NCI-H1105 treated with DMSO at 0.1 percent for 48 hours (cell line): ENCODE results near the gene MRPL52.
A peak's percentile ranks its signal among the peaks of the same experiment; 100 is the strongest.
"Not testable (repeated sequence)": the region's sequence is repeated elsewhere in the genome, so short reads cannot be mapped to it uniquely, and the experiment has no call there.

Experiments
- DNase-seq: peaks from one replicate; lab custom pipeline; 2025; lab: John Stamatoyannopoulos, UW

The MRPL52 gene

DNA sequence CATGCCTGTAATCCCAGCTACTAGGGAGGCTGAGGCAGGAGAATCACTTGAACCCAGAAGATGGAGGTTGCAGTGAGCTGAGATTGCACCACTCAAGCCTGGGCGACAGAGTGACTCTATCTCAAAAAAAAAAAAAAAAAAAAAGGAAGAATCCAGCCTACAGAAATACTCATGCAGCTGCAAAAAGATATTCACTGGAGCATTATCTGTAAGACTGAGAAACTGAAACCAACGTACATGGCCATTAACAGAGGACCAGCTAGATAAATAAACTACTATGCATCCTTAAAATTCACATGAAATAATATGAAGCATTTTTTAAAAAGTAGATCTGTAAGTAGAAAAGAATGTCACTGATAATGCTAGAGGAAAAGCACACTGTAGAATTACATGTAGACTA lies 18.0 kb upstream of the MRPL52 start:
- DNase-seq, result no peak

DNA sequence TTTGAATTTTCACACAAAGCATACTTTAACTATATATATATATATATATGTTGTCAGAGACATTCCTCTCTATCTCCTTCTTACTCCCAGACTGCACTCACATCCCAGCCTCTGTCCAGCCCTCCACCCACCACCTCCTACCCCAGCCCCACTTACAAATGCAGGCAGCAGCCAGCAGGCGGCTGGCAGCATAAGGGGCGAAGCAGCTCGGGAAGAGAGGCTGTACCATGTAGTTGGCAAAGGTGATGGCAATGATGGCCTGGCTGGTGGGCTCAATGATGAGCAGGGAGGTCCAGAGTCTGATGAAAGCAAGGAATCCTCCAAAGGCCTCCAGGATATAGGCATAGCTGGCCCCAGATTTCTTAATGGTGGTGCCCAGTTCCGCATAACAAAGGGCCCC lies 16.9 kb upstream of the MRPL52 start:
- DNase-seq, result no peak

DNA sequence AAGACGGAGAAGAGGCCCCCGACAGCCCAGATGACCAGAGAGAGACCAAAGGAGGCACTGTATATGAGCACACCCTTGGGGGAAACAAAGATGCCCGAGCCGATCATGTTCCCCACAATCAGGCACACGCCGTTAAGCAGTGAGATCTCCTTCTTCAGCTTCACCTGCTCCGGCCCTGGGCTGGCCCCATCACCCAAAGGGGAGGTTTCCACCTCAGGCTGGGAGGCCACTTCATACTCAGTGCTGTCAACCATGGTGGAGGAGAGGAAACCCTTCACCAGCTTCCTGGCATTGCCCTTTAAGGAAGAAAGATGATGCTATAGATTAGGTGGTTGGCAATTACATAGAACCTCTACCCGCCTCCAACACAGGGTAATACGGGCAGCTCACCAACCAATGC lies 16.5 kb upstream of the MRPL52 start:
- no peak for DNase-seq

DNA sequence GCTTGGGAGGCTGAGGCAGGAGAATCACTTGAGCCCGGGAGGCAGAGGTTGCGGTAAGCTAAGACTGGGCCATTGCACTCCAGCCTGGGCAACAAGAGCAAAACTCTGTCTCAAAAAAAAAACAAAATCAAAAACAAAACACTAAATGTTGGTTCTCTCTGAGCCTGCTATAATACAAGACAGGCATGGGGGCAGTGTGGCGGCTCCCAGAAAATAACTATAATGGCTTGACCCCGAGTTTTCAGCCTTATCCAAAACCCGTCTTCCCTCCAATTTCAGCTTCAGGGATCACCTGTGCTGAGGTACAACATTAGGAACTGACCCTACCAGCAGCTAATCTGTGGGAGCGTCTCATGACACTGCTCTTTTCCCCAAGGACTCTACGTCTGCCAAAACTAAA lies 15.3 kb upstream of the MRPL52 start:
- no peak for DNase-seq

DNA sequence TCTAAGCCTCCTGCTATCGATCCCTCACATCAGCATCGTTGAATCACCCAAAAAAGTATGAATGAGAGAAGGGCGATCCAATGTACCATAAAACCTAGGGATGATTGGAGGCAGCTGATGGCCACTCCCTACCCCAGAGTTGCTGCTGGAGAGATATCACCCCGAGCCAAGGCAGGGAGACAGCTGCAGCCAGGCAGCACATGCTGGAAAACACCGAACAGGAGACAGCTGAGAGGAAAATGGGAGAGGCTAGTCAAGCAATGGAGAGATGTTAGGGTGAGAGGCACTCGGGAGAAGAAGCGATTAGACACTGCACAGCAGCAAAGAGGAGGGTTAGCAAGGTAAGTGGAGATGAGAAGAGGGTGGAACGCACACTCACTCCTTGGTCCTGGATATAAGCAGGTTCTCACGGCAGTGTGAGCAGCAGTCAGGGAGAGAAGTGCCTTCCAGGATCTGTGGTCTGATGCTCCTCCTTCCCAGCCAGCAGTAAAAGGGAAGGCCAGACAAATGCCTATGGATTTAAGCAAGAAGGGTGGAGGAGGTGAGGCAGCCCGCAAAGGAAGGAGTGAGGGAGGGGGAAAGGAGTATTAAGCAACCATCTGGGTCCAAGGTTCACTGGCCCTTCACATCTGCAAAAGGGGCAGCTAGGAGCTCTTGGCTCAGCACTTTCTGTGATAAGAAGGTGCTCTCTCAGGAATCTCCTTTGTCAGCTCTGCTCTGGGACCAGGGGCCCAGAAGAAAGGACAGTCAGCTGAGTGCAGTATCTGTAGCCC lies 14.6 kb upstream of the MRPL52 start, which contains the start of gene SLC7A7:
Gene SLC7A7, minus strand, starts transcription at position 495 of the 773 bp plus-strand sequence. CDS start 2,037 bp downstream, outside the sequence.
- DNase-seq, result no peak

DNA sequence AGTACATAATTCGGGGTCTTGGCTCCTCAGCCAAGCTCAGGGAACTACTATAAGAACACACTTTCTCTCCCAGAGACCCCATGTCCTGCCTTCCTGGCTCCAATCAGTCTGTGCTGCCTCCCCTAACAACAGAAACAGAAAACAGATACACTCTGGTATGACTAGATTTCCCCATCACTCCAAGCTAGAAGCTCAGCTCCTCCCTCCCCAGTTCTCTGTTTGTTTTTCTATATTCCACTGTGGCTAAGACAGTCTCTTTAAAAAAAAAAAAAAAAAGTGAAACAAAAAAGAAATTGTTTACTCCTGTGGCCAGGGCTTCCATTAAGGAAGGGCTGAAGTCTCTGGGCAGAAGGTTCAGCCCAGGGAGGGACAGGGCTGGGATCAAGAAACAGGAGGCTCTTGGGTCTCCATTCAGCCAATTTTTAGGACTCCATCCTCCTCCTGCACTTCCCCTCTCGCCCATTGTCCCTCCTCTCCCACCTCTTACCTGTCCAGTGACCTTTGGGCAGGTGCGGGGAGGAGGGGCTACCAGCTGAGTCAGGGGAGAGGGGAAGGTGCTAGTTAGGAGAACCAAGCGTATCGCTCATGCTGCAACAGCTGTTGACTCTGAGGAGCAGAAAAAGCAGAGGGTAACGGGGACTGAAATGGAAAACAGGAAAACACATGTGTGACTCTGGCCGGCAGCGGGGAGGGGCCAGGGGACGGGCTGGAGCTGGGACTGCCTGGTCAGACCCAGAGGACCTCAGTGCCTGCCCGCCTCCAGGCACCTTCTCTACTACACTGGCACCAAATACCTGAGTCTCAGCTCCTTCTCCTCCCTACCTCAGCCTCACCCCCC lies 10.3 kb upstream of the MRPL52 start:
- no peak for DNase-seq

- DNase-seq, result no peak
These were observed 9.0 kb upstream of the MRPL52 start for GRCh38 chr14:22820731-22821130.

DNA sequence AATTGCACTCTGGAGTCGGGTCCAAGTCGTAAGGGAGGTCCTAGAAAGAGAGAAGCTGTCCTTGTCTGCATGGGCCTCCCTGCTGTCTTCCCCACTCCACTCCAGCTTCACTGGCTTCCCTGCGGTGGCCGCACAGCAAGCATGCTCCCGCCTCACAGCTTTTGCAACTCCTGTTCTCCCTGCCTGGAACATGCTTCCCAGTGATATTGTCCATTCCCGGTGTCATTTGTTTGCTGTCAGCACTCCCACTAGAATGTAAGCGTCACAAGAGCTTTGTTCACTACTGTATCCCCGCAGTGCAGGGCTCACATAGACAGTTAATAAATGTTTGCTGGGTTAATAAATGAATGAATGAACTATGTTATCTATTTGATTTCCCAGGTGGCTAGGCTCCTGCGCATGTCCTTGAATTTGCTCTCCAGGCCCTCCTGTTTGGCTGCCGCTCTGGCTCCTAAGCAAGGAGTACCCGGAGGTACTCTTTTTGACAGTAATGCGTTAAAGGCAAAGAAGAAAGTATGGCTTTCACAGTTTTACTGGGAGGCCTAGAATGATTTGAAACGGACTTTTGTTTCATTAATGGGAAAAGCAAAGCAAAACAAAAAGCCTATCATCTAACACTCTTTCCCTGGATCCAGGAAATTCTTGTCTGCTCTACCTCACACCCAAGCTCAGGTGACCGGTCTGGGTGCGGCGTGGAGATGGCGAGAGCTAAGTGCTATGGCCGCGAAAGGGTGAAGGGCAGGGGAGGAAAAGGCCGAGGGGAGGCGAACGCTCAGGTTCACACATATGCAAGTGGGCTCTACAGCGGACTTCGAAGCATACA lies 8.3 kb upstream of the MRPL52 start:
- no peak for DNase-seq

GRCh38 chr14:22822016-22822570 lies 7.6 kb upstream of the MRPL52 start:
- no peak for DNase-seq

- DNase-seq, result no peak
These were observed 7.1 kb upstream of the MRPL52 start for GRCh38 chr14:22822571-22823098.

DNA sequence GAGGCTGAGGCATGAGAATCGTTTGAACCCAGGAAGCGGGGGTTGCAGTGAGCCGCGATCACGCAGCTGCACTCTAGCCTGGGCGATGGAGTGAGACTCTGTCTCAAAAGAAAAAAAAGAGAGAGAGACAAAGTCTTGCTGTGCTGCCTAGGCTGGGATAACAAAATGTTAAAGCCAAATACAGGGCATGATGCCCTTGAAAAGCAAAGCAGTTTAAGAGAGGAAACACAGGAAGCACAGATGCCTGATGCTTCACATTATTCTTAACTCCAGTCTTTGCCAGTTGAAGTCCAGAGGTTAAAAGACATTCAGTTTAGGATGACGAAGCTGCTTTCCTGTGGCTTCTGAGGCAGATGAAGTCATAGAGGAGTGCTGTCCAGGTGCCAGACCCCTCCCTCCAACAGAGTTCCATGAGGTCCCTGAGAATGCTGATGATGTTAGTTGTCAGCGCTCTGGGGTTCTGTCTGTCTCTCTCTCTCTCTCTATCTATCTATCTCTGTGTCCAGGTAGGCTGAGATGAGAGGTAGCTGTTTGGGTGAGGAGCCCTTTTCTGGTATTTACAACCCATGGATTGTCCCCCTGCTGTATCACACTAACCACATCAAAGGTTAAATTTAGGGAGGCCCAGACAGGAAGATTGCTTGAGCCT lies 4.9 kb upstream of the MRPL52 start:
- no peak for DNase-seq

DNA sequence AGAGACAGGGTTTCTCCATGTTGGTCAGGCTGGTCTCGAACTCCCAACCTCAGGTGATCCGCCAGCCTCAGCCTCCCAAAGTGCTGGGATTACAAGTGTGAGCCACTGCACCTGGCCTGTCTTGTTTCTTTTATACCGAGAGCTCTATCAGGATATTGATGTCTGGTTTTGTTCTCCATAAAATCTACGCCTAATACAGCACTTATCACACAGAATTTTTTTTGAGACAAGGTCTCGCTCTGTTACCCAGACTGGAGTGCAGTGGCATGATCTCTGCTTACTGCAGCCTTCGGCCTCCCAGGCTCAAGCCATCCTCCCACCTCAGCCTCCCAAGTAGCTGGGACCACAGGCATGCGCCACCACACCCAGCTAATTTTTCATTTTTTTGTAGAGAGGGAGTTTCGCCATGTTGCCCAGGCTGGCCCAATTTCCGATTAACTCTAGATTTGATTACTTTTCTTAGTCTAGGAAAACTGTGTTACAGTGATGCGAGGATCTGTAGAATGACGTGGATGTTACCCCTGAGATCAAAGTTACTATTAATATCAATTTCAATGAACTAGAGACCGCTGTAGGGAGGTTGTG lies 519 bp upstream of the MRPL52 start:
- not testable (repeated sequence) for DNase-seq

DNA sequence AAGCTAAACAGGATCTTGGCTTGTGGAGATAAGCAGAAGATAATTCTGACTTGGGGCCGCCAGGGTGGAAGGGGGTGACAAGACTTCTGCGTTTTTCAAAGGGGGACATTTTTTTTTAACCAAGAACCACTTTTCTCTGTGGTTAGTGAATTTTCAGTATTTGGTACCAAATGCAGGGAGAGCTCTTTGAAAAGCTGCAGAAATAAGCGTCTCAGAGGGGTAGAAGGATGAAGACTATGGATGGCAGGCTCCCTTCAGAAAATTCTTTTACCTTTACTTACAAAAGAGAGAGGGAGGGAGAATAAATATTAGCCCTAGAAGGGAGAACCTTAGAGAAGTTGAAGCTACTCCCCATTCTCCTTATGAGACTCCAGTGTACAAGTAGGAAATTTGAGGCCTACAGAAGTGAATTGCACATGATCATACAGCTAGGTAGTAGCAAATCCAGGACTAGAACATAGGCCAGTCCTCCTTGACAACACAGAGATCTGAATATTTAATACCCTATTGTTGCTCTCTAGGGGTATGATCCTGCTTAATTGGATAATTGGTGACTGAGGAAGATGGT lies 840 bp downstream of the MRPL52 start:
- DNase-seq, result no peak

DNA sequence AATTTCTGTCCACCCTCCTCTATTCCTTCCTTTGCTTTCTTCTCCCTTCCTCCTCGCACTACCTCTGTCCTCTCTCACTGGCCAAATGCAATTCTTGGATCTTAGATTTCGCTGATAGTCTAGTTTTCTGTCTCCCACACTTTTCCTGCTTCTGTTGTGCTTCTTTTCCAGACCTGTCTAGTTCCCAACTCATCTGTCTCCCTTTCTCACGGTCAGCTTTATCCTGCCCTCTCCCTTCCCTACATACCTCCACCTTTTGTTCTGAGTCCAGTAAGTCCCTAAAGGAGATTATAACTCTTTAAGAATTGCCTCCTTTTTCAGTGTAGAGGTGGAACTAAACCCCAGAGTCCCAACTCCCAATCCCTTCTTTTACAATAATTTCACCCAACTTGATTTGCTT lies 5.8 kb downstream of the MRPL52 start:
- no peak for DNase-seq

- peak; percentile 39 for DNase-seq
These were observed 6.8 kb downstream of the MRPL52 start, which contains the start of gene MMP14 for GRCh38 chr14:22836301-22837113. MMP14 (plus strand) TSS chr14:22836585; CDS start chr14:22836818, 233 bp downstream.

GRCh38 chr14:22837114-22837749 lies 7.5 kb downstream of the MRPL52 start:
- DNase-seq, result peak; percentile 24

- no peak for DNase-seq
These were observed 8.3 kb downstream of the MRPL52 start for GRCh38 chr14:22837750-22838538.

- DNase-seq, result no peak
These were observed 8.9 kb downstream of the MRPL52 start for GRCh38 chr14:22838631-22839041.
